DND-41 (cell line): ENCODE results near the gene TSHZ2.

Experiments used
- ATAC-seq: fragments of 200-7000 bp; cut with Tn5 transposase; 3 replicates; pipeline ENCODE4 v1.9.1; 2021; ENCODE audit warnings: low read depth; ENCODE audit not compliant: insufficient read depth
- DNase-seq: peaks from one replicate; pipeline ENCODE4 v3.0.0-alpha.2; 2020
- H2AFZ ChIP-seq: 2 replicates; pipeline ENCODE4 v1.6.0; 2012; ENCODE audit warnings: low read depth, low read length
- H3K27ac ChIP-seq: 2 replicates; pipeline ENCODE4 v1.5.1; 2012; ENCODE audit warnings: low read length, inconsistent platforms
- H3K27me3 ChIP-seq: fragments of 200-600 bp; sonication (generic); 2 replicates; pipeline ENCODE4 v1.6.0; 2012; ENCODE audit warnings: low read length, mild to moderate bottlenecking, inconsistent platforms; ENCODE audit not compliant: insufficient read depth, poor library complexity
- H3K36me3 ChIP-seq: 2 replicates; pipeline ENCODE4 v1.5.1; 2012; ENCODE audit warnings: low read length, inconsistent platforms; ENCODE audit not compliant: insufficient read depth
- H3K4me1 ChIP-seq: 2 replicates; pipeline ENCODE4 v1.5.1; 2012; ENCODE audit warnings: mild to moderate bottlenecking, low read length; ENCODE audit not compliant: insufficient read depth
- H3K4me2 ChIP-seq: 2 replicates; pipeline ENCODE4 v1.6.0; 2012; ENCODE audit warnings: mild to moderate bottlenecking, moderate library complexity, low read length, inconsistent platforms; ENCODE audit not compliant: insufficient read depth
- H3K4me3 ChIP-seq, 2 experiments: fragments of 200-600 bp in 1 of 2; shearing (Covaris generic) in 1 of 2; 2 replicates each; pipeline ENCODE4 v1.5.1; 2012 to 2016; ENCODE audit warnings: inconsistent platforms in 2 of 2, low read length in 2 of 2, mild to moderate bottlenecking in 2 of 2, low read depth in 1 of 2, moderate library complexity in 1 of 2
- H3K79me2 ChIP-seq: 2 replicates; pipeline ENCODE4 v1.6.0; 2012; ENCODE audit warnings: low read length, inconsistent platforms; ENCODE audit not compliant: insufficient read depth
- H3K9ac ChIP-seq: 2 replicates; pipeline ENCODE4 v1.6.0; 2012; ENCODE audit warnings: low read depth, mild to moderate bottlenecking, inconsistent platforms, low read length, moderate library complexity
- H3K9me3 ChIP-seq: 2 replicates; pipeline ENCODE4 v1.5.1; 2012; ENCODE audit warnings: low read length, moderate library complexity, mild to moderate bottlenecking, inconsistent platforms; ENCODE audit not compliant: insufficient read depth, severe bottlenecking
- H4K20me1 ChIP-seq: 2 replicates; pipeline ENCODE4 v1.6.0; 2012; ENCODE audit warnings: low read length; ENCODE audit not compliant: insufficient read depth
- EZH2 ChIP-seq: IDR thresholded peaks from 3 replicates; pipeline ENCODE4 v1.6.1; 2012; ENCODE audit warnings: borderline replicate concordance, low read depth, mild to moderate bottlenecking, moderate library complexity, low read length, inconsistent platforms; ENCODE audit not compliant: severe bottlenecking
- TF ChIP-seq, protein P1 (sequence below): IDR thresholded peaks from 2 replicates; pipeline ENCODE4 v1.5.1; 2012; ENCODE audit warnings: borderline replicate concordance, low read length, moderate library complexity, mild to moderate bottlenecking; ENCODE audit not compliant: poor library complexity, severe bottlenecking; ENCODE audit errors: extremely low read depth

The TSHZ2 gene

DNA sequence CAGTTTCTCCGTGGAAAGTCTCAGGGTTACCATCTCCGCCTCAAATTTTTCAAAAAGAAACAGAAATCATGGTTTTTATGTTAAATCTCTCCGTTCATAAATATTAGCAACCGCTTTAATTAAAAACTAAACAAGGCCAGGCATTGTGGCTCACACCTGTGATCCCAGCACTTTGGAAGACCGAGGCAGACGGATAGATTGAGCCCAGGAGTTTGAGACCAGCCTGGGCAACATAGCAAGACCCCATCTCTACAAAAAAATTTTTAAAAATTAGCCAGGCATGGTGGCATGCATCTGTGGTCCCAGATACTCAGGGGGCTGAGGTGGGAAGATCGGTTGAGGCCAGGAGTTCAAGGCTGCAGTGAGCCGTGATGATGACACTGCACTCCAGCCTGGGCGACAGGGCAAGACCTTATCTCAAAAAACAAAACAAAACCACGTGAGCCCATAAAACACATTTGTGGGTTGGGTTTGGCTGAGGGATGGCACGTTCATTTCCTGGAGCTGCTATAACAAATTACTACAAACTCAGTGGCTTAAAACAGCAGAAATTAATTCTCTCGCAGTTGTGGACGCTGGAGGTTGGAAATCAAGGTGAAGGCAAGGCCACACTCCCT, 398.3 kb downstream of the TSHZ2 start:
- Histone ChIP-seq H3K4me2 (no peak overlapping the region), H3K36me3 (no peaks in the 10 kb centered on the region), H3K79me2 (no peaks in the 10 kb centered on the region), H3K4me3 (no peak overlapping the region), H4K20me1 (no peaks in the 10 kb centered on the region), H3K9me3 (no peaks in the 10 kb centered on the region), H3K4me1 (no peaks in the 10 kb centered on the region), H2AFZ (no peak overlapping the region), H3K9ac (no peak overlapping the region), H3K27ac (no peak overlapping the region), H3K27me3 (peaks cover 13% of the 10 kb centered on the region)
- DNase-seq (no peak), ATAC-seq (no peak)
- TF ChIP-seq, protein P1, sequence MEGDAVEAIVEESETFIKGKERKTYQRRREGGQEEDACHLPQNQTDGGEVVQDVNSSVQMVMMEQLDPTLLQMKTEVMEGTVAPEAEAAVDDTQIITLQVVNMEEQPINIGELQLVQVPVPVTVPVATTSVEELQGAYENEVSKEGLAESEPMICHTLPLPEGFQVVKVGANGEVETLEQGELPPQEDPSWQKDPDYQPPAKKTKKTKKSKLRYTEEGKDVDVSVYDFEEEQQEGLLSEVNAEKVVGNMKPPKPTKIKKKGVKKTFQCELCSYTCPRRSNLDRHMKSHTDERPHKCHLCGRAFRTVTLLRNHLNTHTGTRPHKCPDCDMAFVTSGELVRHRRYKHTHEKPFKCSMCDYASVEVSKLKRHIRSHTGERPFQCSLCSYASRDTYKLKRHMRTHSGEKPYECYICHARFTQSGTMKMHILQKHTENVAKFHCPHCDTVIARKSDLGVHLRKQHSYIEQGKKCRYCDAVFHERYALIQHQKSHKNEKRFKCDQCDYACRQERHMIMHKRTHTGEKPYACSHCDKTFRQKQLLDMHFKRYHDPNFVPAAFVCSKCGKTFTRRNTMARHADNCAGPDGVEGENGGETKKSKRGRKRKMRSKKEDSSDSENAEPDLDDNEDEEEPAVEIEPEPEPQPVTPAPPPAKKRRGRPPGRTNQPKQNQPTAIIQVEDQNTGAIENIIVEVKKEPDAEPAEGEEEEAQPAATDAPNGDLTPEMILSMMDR = no peak
- TF ChIP-seq EZH2 = no peak

DNA sequence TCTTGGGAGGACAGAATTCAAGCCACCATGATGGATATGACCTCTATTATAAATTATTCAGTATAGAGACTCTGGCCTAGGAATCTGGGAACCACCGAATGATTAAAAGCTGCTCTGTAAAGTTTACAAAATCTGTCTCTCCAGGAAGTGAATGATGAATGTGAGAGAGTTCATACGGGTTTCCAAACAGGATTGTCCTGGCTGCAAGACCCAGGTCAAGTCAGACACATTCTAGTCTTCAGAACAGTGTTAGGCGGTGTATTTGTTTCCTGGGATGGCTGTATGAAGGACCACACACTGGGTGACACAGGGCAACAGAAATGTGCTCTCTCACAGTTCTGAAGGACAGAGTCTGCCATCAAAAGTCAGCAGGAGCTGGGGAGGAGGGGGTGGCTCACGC, 399.1 kb downstream of the TSHZ2 start:
- H3K36me3 ChIP-seq = no peaks in the 10 kb centered on the region
- no peak for ATAC-seq
- peaks cover 11% of the 10 kb centered on the region for H3K27me3 ChIP-seq
- no peak for TF ChIP-seq EZH2
- TF ChIP-seq, protein P1 = no peak
- DNase-seq = no peak
- no peak overlapping the region for H3K4me2 ChIP-seq
- H3K27ac ChIP-seq = no peak overlapping the region
- no peak overlapping the region for H3K4me3 ChIP-seq
- no peaks in the 10 kb centered on the region for H3K79me2 ChIP-seq
- H3K4me1 ChIP-seq = no peaks in the 10 kb centered on the region
- no peak overlapping the region for H3K9ac ChIP-seq
- no peaks in the 10 kb centered on the region for H3K9me3 ChIP-seq
- H4K20me1 ChIP-seq = no peaks in the 10 kb centered on the region
- H2AFZ ChIP-seq = no peak overlapping the region

DNA sequence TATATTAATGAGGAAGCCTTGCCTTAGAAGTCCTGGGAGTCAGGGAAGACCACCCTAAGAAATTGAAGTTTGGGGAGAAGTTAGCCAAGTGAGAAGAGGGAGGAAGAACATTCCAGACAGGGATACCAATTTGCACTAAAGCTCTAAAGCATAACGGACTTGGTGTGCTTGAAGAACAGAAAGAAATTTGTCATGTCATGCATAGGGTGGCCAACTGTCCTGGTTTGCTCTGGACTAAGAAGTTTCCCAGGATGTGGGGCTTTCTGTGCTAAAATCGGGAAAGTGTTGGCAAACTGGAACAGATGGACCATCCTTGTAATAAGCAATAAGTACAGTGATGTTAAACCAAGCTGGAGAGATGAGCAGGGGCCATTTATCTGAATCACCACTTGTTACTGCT, 403.9 kb downstream of the TSHZ2 start:
- H3K4me1 ChIP-seq = no peaks in the 10 kb centered on the region
- H3K79me2 ChIP-seq = no peaks in the 10 kb centered on the region
- no peak overlapping the region for H3K4me2 ChIP-seq
- DNase-seq (no peak), ATAC-seq (no peak)
- H2AFZ ChIP-seq = no peak overlapping the region
- H3K36me3 ChIP-seq = no peaks in the 10 kb centered on the region
- H3K9ac ChIP-seq = no peak overlapping the region
- TF ChIP-seq, protein P1 = no peak
- no peak for TF ChIP-seq EZH2
- H3K27me3 ChIP-seq = peaks cover 14% of the 10 kb centered on the region
- no peak overlapping the region for H3K27ac ChIP-seq
- no peaks in the 10 kb centered on the region for H4K20me1 ChIP-seq
- no peaks in the 10 kb centered on the region for H3K9me3 ChIP-seq
- H3K4me3 ChIP-seq = no peak overlapping the region
